HG02571 (cell line): ENCODE data around the gene TOMM5.

Experiments
- ATAC-seq: cut with Tn5 transposase; IDR thresholded peaks from one replicate; pipeline ENCODE4 v1.9.1; 2021; ENCODE audit warnings: mild to moderate bottlenecking, moderate library complexity; ENCODE audit not compliant: unreplicated experiment

TOMM5 gene

DNA sequence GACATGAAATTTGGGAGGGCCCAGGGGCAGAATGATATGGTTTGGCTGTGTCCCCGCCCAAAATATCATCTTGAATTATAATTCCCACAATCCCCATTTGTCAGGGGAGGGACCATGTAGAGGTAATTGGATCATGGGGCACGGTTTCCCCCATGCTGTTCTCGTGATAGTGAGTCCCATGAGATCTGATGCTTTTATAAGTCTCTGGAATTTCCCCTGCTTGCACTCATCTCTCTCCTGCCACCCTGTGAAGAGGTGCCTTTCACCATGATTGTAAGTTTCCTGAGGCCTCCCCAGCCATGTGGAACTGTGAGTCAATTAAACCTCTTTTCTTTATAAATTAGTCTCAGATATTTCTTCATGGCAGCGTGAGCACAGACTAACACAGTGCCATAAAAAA, 27.5 kb downstream of the TOMM5 start:
- no peak for ATAC-seq

DNA sequence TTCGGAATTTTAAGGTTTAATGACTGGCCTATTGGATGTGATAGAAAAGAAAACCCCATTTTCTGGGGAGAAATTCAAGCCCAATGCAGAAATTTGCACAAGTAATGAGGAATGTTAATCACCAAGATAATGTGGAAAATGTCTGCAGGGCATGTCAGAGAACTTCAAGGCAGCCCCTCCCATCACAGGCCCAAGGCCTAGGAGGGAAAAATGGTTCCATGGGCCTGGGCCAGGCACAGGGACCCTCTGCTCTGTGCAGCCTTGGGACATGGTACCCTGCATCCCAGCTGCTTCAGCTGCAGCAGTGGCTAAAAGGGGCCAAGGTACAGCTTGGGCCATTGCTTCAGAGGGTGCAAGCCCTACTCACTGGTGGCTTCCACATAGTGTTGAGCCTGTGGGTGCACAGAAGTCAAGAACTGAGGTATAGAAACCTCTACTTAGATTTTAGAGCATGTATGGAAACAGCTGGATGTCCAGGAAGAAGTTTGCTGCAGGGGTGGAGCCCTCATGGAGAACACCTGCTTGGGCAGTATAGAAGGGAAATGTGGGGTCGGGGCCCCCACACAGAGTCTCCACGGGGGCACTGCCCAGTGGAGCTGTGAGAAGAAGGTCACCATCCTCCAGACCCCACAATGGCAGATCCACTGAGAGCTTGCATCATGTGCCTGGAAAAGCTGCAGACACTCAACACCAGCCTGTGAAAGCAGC, 28.4 kb downstream of the TOMM5 start:
- no peak for ATAC-seq

DNA sequence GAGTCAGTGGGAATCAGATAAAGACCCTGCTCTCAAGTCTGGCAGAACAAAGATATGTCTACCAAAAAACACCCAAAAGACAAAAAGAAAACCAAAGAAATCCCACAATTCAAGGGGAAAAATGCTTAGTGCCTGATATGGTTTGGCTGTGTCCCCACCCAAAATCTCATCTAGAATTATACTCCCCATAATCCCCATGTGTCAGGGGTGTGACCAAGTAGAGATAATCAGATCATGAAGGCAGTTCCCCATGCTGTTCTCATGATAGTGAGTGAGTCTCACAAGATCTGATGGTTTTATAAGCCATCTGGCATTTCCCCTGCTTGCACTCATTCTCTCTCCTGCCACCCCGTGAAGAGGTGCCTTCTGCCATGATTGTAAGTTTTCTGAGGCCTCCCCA, 29.6 kb downstream of the TOMM5 start:
- no peak for ATAC-seq

DNA sequence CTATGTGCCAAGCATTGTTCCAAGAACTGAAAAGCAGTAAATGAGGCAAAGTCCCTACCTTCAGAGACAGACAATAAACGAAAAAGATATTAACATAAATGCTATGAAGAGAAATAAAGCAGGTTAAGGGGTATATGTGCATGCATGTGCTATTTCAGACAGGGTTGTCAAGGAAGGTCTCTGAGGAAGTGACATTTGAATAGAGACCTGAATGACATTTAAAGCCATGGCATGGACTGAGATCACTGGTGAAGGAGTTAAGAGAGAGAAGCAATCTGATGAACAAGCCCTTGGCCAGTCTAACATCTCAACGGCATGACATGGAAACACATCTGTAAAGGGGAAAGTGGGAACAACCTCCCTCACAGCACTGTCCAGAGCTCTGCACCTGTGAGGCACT, 30.7 kb downstream of the TOMM5 start:
- no peak for ATAC-seq

DNA sequence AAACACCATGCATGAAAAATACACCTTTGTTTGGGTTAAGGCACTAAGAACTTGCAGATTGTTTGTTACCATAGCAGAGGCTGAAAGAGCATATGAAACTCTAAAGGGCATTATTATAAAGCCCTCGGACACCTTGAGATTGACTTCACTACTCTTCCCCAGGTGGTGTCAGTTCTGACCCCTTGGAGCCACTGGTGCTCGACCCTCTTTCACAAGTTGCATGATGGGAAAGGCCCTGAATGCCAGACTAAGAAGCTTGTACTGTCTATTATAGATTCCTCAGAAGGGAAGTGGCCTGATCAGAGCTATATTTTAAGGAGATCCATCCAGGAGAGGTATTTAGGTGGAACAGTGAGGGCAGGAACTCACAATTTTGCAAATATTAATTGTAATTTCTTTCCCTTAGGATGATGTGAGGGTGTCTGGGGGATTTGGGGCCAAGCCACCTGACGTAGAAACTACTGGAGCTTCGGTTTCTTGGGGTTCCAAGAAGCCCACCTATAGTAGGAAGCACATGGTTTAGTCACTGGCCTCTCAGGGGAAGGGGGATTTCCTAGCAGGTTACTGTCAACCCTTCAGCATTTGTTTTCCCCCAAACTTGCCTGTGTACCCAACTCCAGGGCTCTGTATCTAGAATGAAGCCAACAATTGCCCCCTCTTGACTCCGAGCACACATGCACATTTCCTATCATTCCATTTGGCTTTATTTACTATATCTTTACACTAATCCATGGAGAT, 32.4 kb downstream of the TOMM5 start:
- ATAC-seq, result no peak

DNA sequence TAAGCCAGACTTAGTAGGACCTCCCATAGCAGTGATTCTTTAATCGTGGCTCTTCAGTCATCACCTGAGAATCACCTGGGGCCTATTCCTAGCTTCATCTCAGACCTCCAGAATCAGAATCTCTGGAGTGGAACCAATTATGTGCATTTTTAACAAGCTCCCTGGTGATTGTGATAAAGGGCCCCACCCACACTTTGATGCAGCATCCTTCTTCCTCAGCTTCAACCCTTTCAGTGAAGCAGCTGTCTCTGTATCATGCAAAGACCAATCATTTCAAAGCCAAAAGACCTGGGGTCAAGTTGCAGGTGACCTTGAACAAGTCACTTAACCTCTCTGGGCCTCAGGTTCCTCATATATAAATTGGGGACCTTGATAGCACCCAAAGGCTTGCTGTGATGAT, 33.3 kb downstream of the TOMM5 start:
- no peak for ATAC-seq

DNA sequence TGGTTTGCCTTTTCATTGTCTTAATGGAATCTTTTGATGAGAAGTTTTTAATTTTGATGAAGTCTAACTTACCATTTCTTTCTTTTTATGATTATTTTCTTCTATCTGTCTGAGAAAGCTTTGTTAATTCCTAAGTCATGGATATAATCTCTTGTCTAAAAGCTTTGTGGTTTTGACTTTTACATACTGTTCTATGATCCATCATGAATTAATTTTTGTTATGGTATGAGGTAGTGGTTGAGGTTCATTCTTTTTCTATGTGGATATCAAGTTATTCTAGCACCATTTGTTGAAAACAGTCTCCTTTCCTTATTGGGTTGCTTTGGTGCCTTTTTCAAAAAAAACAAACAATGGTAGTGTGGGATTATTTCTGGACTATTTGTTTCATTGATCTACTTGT, 36.6 kb downstream of the TOMM5 start:
- no peak for ATAC-seq

DNA sequence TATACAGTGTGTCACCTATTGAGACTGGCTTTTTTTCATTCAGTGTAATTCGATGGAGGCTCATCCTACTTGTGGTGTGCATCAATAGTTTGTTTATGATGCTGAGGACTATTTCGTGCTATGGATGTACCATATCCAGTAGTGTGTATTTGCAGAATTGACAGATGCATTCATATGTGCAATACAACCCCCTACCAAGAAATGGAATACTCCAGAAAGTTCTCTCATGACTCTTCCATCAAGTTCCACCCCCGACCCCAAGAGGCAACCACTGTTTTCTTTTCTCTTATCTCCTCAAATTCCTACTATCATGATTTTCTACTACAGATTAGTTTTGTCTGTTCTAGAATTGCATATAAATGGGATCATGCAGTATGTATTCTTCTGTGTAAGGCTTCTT, 38.1 kb downstream of the TOMM5 start:
- no peak for ATAC-seq

DNA sequence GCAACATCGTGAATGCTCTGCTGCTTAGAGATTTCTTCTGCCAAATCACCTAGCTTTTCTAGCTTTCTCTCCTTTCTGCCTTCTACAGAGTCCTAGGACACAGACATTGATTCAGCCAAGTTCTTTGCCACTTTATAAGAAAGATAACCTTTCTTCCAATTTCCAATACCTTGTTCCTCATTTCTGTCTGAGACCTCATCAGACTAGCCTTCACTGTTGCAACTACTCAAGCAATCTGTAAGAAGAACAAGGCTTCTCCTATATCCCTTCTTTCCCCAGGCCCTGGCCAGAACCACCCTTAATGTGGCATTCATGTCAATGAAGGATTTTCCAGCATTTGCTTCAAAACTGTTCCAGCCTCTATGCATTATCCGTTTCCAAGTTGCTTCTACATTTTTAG, 40.5 kb downstream of the TOMM5 start:
- ATAC-seq, result no peak

DNA sequence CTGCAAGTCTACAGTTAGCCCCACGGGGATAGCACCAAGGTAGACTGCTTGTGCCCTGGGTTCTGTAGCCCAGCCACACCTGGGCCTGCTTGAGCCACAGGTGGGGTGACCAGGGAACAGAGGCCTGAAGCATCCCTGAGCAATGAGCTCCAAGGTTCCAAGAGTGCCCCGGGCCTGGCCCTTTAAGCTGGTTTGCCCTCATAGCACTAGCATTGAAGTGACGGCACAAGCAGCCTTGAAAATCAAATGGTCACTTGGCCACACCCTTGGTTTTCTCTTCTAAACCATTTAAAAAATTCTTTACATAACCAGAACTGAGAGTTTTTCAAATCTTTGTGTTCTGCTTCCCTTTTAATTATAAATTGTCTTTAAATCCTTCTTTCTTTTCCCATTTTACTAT, 40.9 kb downstream of the TOMM5 start:
- no peak for ATAC-seq

DNA sequence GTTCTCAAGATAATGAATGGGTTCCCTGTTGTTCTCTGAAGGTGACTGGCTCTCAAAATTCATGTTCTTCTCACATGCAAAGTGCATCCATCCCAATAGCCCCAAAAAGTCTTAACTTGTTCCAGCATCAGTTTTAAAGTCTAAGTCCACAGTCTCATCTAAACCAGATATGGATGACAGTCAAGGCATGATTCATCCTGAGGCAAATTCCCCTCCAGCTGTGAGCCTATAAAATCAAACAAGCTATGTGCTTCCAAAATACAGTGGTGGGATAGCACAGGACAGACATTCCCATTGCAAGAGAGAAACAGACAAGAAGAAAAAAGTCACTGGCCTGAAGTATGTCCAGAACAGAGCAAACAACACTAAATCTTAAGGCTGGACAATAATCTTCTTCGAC, 41.6 kb downstream of the TOMM5 start:
- ATAC-seq, result no peak

DNA sequence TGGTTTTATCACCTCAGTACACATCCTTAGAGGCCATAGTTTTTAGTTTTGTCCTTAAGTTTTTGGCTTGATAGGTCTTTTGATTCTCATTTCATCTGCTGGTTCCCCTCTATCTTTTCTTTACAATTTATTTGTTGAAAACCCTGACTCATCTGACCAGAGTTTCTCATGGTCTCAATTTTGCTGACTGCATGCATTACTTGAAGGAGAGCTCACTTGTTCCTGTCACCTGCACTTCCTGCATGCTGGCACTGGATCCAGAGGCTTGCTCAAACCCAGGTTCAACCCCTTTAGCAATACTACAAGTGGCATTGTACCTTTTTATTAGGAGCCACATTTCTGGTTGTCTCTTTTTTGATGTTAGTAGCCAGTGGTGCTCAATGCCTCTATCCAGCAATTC, 42.9 kb downstream of the TOMM5 start:
- ATAC-seq, result no peak

DNA sequence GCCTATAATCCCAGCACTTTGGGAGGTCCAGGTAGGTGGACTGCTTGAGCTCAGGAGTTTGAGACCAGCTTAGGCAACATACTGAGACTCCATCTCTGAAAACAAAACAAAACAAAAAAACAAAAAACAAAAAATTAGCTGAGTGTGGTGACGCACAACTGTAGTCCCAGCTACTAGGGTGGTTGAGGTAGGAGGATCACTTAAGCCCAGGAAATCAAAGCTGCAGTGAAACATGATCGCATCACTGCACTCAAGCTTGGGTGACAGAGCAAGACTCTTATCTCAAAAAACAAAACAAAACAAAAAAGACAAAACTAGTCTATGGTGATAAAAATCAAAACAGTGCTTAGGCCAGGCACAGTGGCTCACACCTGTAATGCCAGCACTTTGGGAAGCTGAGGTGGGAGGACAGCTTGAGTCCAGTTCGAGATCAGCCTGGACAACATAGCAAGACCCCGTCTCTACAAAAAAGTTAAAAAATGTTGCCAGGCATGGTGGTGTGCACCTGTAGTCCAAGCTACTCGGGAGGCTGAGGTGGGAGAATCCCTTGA, 45.0 kb downstream of the TOMM5 start:
- ATAC-seq, result no peak

DNA sequence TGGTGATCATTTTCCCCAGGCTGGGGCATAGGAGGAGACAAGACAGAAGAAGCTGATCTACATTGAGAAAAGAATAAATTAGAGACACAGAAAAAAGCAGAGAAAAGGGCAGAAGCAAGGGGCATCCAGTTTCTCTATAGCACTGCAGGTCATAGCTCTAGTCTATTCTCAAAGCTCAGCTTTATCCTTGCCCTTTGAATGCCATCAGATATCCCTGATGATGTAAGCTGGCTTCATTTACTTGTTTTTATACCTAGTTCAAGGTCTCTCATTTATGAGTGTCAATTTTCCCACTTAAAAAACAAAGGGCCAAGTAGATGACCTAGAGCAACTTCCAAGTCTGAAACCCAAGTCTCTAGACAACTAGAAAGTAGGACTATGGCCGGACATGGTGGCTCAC, 48.9 kb downstream of the TOMM5 start:
- no peak for ATAC-seq

DNA sequence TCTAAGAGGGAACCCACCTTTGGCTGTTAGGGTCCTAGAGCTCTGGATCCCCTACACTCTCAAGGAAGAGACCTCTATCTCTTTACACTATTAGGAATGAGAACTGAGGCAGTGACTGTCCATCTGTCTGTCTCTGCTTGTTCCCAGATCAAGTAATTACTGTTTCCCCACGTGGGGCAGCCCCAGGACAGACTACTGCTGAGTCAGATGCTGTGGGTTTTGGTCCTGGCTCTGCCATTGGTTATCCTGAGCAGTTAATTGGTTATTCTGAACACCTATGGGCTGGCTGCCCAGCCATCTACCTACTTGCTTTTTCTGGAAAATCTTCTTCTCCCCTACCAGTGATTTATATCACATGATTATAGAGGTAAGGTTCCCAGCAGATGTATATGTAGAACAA, 49.5 kb downstream of the TOMM5 start:
- ATAC-seq, result no peak

DNA sequence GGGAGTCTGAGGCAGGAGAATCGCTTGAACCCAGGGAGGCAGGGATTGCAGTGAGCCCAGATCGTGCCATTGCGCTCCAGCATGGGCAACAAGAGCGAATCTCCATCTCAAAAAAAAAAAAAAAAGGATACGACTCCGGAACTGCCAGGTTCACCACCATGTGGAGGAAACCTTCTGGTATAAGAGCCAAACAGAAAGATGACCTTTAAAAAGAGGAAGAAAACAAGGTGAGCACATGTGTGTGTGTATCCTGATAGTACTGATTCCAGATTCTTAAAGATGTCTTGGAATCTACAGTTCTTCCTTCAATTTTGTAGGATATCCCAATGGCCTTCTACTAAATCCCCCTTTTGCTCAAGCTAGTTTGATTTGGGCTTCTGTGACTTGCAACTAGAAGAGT, 49.9 kb downstream of the TOMM5 start:
- ATAC-seq, result no peak

DNA sequence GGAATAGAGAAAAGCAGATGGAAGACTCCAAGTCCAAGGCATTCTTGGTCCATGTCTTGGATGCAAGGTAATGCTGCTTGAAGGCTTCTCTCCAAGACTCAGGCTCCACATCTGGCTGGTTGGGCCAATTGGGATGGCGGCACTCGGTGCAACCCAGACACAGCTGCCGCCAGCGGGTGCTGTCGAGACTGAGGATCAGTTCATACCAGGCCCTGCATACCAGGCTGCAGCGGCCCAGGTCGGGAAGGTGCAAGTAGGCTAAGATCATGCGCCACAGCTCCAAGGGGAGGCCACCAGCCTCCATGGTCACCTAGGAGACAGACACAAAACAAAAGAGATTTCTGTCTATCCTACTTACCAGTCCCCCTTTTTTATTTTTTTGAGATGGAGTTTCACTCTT, 50.9 kb downstream of the TOMM5 start:
- no peak for ATAC-seq

DNA sequence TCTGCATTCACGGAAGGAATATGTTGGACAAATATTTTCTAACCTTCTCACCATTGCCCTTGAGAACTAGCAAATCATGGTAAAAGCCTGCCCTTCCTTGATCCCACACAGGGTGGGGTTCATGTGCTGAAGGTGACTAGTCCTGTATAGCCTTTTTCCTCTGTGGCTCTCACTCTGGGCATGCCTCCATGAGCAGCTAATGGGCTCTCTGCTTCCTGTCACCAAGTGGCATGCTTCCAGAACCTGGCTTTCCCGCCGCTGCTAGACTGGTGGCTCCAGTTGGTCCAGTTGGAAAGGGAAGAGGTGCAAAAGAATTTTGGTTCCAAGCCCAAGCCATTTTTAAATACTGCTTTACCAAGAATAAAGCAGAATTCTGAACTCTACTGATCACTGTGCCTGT, 51.8 kb downstream of the TOMM5 start:
- no peak for ATAC-seq

DNA sequence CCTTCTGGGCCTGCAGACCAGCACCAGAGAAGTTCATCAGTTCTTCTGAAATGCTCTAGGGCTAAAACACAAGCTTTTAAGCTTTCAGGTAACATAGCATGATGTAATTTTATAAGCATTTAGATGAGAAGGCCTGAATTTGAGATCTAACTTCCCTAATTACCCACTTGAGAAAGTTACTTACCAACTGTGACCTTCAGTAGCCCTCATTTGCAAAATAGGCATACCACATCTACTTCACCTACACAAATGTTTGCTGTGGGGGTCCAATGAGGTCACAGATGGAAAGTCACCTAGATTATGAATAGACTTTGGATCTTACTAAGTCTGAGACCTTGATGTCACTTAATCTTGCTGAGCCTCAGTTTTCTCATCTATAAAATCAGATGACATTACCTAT, 52.8 kb downstream of the TOMM5 start:
- ATAC-seq, result no peak
